ENCODE measurements around the gene GALK1. TPM values are rescaled to one million over a fixed set of nuclear protein-coding genes. Genes with fewer than 3 reads are reported as not detected.
A peak's percentile ranks its signal among the peaks of the same experiment; 100 is the strongest.

The GALK1 gene
- total RNA-seq, 2 experiments from 2014 or later, result 43.4 to 50.7 TPM

DNA sequence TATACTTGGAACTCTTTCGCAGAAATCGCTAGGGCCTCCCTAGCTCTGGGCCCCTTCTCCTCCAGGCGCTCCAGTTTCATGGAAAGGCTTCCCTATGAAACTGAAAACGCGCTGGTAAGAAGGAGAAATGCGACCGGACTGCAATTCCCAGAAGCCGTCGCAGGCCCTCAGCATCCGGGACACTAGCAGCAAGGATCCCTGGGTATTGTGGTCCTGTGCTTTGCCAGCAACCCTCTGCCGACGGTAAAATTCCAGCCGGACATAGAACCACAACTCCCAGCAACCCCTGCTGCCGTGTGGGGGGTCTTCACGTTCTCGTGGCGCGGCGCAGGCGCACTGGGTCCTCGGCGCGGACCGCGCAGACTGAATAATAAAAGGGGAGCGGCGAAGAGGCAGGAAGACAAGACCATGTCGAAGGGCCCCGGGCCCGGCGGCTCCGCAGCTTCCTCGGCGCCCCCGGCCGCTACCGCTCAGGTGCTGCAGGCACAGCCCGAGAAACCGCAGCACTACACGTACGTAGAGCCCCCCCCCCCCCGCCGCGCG is 19.6 kb upstream of the GALK1 start, which contains the start of gene UNK:
UNK (plus strand) TSS at position 334 of the 543 bp plus-strand sequence; CDS start at position 409, 75 bp downstream.
- Mint-ChIP-seq H3K27me3 (peaks cover 2% of the 10 kb centered on the region), H3K9me3 (no peaks in the 10 kb centered on the region), H3K36me3 (ENCODE audit: low read depth) (peaks cover 20% of the 10 kb centered on the region), H3K27ac (peak within 1 kb of the TSS; percentile 100), H3K4me1 (ENCODE audit: low read depth) (peaks cover 35% of the 10 kb centered on the region), H3K4me3 (peak within 1 kb of the TSS; percentile 93)
- DNase-seq, result peak; percentile 98
- TF ChIP-seq, protein P1, sequence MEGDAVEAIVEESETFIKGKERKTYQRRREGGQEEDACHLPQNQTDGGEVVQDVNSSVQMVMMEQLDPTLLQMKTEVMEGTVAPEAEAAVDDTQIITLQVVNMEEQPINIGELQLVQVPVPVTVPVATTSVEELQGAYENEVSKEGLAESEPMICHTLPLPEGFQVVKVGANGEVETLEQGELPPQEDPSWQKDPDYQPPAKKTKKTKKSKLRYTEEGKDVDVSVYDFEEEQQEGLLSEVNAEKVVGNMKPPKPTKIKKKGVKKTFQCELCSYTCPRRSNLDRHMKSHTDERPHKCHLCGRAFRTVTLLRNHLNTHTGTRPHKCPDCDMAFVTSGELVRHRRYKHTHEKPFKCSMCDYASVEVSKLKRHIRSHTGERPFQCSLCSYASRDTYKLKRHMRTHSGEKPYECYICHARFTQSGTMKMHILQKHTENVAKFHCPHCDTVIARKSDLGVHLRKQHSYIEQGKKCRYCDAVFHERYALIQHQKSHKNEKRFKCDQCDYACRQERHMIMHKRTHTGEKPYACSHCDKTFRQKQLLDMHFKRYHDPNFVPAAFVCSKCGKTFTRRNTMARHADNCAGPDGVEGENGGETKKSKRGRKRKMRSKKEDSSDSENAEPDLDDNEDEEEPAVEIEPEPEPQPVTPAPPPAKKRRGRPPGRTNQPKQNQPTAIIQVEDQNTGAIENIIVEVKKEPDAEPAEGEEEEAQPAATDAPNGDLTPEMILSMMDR (IDR thresholded peaks at IDR 0.05), result no peak
- POLR2A ChIA-PET, result interaction anchor here (0.6 to 6.3 kb wide), 13 partner anchors 9 to 670 kb away, joined by 3 to 74 read pairs (median 10); partner anchors contain the start of genes GALK1, TRIM65 and WBP2
- intact Hi-C loops (cut with micrococcal nuclease), result no loop called here
- peak; percentile 71 for ATAC-seq
- CTCF ChIA-PET, result interaction anchor here (0.7 to 3.0 kb wide), 9 partner anchors 20 to 151 kb away, joined by 3 to 22 read pairs (median 4); partner anchors contain the start of genes GALK1, SMIM5 and TRIM47

DNA sequence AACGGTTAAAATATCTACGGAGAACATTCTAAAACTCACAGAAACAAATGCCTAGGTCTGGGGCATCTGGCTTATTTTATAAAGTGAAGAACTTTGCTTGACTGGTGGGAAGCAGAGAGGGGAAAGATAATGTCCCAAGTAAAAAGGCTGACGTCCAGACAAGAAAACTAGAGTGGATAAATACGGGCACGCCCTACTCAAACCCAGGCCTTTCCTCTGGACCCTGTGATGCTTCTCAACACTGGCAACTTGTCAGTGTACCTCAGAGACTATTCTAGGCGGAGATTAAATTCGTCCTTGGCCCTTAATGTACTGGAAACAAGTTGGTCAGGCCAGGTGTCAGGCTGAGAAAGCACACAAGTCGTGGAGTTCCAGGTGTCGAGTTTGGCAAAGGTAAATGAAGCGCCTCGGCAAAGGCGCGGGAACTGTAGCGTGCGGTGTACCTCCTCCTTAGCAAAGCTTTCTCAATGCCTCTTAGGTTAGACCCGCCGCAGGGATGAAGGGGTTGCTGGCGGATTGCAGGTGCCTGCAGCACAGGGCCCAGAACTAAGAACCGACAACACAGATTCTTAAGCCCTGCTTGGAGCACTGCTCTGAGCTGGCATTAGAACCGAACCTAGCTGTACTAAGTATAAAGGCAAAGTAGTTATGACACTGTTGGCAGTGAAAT is 18.9 kb upstream of the GALK1 start:
- ATAC-seq (peak; percentile 1), DNase-seq (peak; percentile 36)
- Mint-ChIP-seq H3K4me1 (ENCODE audit: low read depth) (peaks cover 35% of the 10 kb centered on the region), H3K4me3 (peak overlapping the region; percentile 93), H3K27ac (peak overlapping the region; percentile 100), H3K36me3 (ENCODE audit: low read depth) (peaks cover 21% of the 10 kb centered on the region), H3K27me3 (peaks cover 2% of the 10 kb centered on the region), H3K9me3 (no peaks in the 10 kb centered on the region)
- ChIA-PET POLR2A (interaction anchor here (0.6 to 6.3 kb wide), 18 partner anchors 8 to 669 kb away, joined by 3 to 74 read pairs (median 5); partner anchors contain the start of genes GALK1, TRIM65 and WBP2), CTCF (interaction anchor here (0.7 to 3.0 kb wide), 30 partner anchors 7 to 151 kb away, joined by 3 to 22 read pairs (median 4); partner anchors contain the start of genes GALK1, SMIM5, TRIM47 and WBP2)
- TF ChIP-seq, protein P1 (IDR thresholded peaks at IDR 0.05), result no peak
- intact Hi-C loops (cut with micrococcal nuclease), result no loop called here

DNA sequence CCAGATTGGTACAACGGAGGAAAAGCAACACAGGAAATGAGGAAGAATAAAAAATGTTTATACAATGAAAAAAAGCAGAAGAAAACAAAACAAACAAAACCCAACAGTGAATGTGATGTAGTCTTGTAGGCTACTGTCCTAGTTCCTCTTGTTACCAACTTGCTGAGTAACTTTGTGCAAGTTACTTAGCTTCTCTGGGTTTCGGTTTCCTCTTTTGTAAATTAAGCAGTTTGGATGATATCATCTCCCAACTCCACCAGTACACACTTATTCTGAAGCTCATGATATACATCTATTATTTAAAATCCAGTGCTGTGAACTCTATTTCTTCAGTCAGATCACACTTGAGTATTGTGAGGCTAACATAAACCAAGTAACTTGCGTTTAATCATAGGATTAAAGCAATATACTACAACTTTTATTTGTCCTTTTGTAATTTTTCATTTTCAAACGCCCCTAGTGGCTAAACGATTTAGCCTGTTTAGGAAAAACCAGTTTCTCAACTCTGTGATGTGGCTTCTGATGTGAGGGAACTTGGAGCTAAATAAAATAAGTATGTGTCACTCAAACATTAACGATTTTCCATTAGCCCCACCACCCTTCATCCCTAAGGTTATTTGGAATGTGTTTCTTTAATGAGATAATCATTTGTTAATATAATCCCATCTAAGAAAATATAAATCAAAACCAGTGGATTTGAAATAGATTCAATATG is 18.2 kb upstream of the GALK1 start:
- Mint-ChIP-seq H3K4me3 (peak overlapping the region; percentile 93), H3K27ac (peak overlapping the region; percentile 100), H3K27me3 (peaks cover 2% of the 10 kb centered on the region), H3K9me3 (no peaks in the 10 kb centered on the region), H3K4me1 (ENCODE audit: low read depth) (peaks cover 32% of the 10 kb centered on the region), H3K36me3 (ENCODE audit: low read depth) (peaks cover 28% of the 10 kb centered on the region)
- no peak for DNase-seq
- peak; percentile 12 for ATAC-seq
- TF ChIP-seq, protein P1 (IDR thresholded peaks at IDR 0.05), result peak; percentile 97
- intact Hi-C loops (cut with micrococcal nuclease), result no loop called here
- ChIA-PET CTCF (interaction anchor here (0.6 to 3.0 kb wide), 31 partner anchors 8 to 237 kb away, joined by 3 to 22 read pairs (median 4); partner anchors contain the start of genes GALK1, SMIM5 and WBP2), POLR2A (interaction anchor here (0.6 to 6.3 kb wide), 10 partner anchors 8 to 482 kb away, joined by 3 to 74 read pairs (median 4); partner anchors contain the start of gene TRIM65)

DNA sequence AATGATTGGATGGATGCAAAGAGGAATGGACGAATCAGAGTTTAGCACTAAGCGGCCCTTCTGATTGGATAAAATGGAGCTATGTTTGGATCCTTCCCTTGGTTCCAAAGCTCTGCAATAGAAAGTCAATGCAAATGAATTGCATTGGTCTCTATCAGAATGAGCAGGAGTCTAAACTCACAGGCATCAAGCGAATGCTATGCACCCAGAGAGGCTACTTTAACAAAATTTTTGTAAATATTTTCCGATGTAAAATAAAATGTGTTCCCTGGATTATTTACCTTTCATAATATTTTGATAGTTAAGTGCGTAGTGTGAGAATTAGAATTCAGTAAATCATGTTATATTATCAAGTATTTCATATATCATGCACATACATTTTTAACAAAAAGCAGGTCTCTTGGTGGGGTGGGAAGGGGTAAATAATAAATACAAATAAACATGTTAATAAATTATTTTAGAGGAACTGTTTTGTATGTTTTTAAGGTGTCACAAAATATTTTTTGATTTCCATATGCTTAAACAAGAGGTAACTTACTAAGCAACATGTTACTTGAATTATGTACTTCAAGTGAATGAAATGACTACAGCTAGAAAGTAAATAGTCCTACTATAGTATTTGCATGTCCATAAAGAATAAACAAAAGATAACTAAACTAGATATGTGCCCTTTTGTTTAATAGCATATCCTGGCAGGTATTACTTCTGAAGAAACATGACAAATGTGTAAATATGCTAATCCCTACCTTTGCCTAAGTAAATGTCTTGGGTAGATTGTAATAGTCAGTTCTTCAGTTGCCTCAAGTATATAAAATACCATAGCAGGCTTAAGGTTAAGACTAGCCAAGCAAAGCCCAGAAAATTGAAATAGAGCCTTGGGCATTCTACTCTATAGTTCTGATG is 15.2 kb upstream of the GALK1 start:
- ATAC-seq, result no peak
- H3K27me3 Mint-ChIP-seq, result peaks cover 2% of the 10 kb centered on the region
- peak overlapping the region; percentile 88 for H3K4me3 Mint-ChIP-seq
- peak overlapping the region; percentile 95 for H3K27ac Mint-ChIP-seq
- TF ChIP-seq, protein P1 (IDR thresholded peaks at IDR 0.05), result no peak
- ChIA-PET CTCF (interaction anchor here (1.0 to 6.1 kb wide), 3 partner anchors 15 to 107 kb away, joined by 4 to 40 read pairs (median 13); partner anchors contain the start of gene GALK1), POLR2A (interaction anchor here (0.7 to 3.6 kb wide), 6 partner anchors 19 to 116 kb away, joined by 3 to 11 read pairs (median 3); partner anchors contain the start of genes TRIM65 and WBP2)
- H3K4me1 Mint-ChIP-seq (ENCODE audit: low read depth), result peaks cover 40% of the 10 kb centered on the region
- intact Hi-C loops (cut with micrococcal nuclease), result no loop called here
- peaks cover 34% of the 10 kb centered on the region for H3K36me3 Mint-ChIP-seq (ENCODE audit: low read depth)
- no peak for DNase-seq
- no peaks in the 10 kb centered on the region for H3K9me3 Mint-ChIP-seq

Measured in activated CD8-positive, alpha-beta T cell treated with anti-CD3 and anti-CD28 coated beads for 36 hours (primary cell).